ENCODE measurements around the gene PLXNA4. TPM values are rescaled to one million over a fixed set of nuclear protein-coding genes. Genes with fewer than 3 reads are reported as not detected.

PLXNA4 gene
- total and polyA plus RNA-seq, 7 experiments from 2014 or later = 0.05 to 31.6 (median 1.1) TPM

DNA sequence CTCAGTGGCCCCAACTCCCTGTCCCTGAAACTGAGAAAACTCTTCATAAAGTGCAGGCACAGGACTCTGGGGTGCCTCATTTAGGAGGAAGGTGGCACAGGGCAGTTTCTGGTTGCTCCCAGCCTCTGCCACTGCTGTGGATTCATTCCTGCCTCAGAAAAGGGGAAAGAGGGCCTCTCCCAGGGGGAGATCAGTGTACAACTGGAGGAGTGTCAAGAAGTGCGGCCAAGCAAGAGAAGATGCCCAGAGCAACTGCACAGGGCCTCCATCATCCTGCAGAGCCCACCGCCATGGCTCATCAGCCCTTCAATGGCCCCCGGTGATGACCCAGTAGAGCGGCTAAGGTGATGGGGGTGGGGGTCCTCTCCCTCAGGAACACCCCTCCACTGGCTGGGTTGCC lies 150.3 kb downstream of the PLXNA4 start:
- Histone ChIP-seq H3K9me3 (ENCODE audit: control insufficient read depth in 2 of 3, low read length in 3 of 3) (no peaks in the 10 kb centered on the region), H3K4me1 (ENCODE audit: control insufficient read depth in 2 of 2, insufficient read depth in 2 of 2, low read length in 2 of 2) (peaks cover 15 to 30% of the 10 kb centered on the region in 2 donors), H3K27me3 (ENCODE audit: control insufficient read depth in 2 of 2, insufficient read depth in 2 of 2, low read length in 2 of 2) (no peaks in the 10 kb centered on the region), H3K27ac (ENCODE audit: low read depth, low read length) (no peak overlapping the region), H3K4me3 (ENCODE audit: low read length) (no peak overlapping the region), H3K36me3 (ENCODE audit: control insufficient read depth in 2 of 3, insufficient read depth in 3 of 3, low read length in 3 of 3) (no peaks in the 10 kb centered on the region)
- H3K9me3 Mint-ChIP-seq = peaks cover 0 to 13% (median 6%) of the 10 kb centered on the region in 11 donors
- peak overlapping the region in 2 of 10 donors; percentile 28 to 50 for H3K4me3 Mint-ChIP-seq
- ATAC-seq (no peak), DNase-seq (no peak)
- peak overlapping the region in 6 of 9 donors; percentile 11 to 78 (median 35) for H3K27ac Mint-ChIP-seq
- intact Hi-C loops (cut with micrococcal nuclease) = no loop called here
- peaks cover 0 to 17% (median 0%) of the 10 kb centered on the region in 5 donors for H3K27me3 Mint-ChIP-seq
- H3K36me3 Mint-ChIP-seq = peaks cover 1 to 32% (median 5%) of the 10 kb centered on the region in 5 donors
- ChIA-PET POLR2A (no interaction called here), CTCF (interaction anchor here (0.7 to 1.7 kb wide), 2 partner anchors 154 to 1947 kb away, joined by 3 to 4 read pairs; no protein-coding TSS in a partner anchor)
- H3K4me1 Mint-ChIP-seq = peaks cover 15 to 53% (median 41%) of the 10 kb centered on the region in 7 donors

DNA sequence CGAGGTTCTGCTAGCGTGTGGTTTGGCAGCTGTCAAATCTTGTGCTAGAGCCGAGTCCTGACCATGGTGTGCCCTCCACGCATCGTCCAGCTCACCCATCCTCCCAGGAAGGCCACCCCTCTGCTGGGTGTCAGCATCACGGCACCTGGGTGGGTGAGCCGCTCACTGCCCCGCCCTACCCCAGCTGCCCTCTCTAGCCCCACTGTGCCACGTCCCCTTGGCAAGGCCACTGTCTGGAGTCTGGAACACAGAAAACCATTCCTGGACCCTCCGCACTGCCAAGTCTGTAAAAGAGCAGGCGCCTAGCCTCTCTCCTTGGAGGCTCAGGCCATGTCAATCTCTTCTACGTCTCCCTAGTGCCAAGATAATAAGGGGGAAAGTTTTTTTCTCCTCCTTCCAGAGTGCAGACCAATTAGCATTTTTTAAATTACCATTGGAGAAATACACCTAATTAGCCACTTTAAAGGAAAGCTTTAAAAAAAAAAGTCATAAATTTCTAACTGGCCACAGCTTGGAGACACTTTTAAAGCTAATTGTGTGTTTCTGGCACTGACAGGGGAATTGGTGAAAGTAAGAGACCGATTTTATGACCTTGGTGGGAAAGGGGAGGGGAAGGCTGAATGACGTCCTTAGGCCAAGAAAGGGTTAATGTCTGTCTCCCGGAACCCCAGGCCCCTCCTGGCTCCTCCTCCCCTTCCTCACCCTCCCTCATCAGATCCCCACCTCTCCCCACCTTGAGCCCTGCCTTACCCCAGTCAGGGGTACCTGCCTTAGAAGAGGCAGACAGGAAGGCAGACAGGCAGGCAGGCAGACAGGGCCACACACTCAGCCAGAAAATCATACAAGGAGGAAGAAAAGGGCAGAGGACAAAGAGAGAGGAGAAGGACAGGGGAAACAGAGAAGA lies 151.2 kb downstream of the PLXNA4 start:
- peaks cover 0 to 23% (median 0%) of the 10 kb centered on the region in 5 donors for H3K27me3 Mint-ChIP-seq
- H3K27ac Mint-ChIP-seq = peak overlapping the region in 7 of 9 donors; percentile 11 to 78 (median 56)
- H3K4me3 Mint-ChIP-seq = peak overlapping the region in 4 of 10 donors; percentile 8 to 60 (median 39)
- ChIA-PET CTCF (no interaction called here), POLR2A (interaction anchor here (0.6 kb wide), 1 partner anchor 61 kb away, joined by 3 read pairs; no protein-coding TSS in a partner anchor)
- Histone ChIP-seq H3K27ac (ENCODE audit: low read depth, low read length) (no peak overlapping the region), H3K4me1 (ENCODE audit: control insufficient read depth in 2 of 2, insufficient read depth in 2 of 2, low read length in 2 of 2) (peaks cover 6 to 21% of the 10 kb centered on the region in 2 donors), H3K36me3 (ENCODE audit: control insufficient read depth in 2 of 3, insufficient read depth in 3 of 3, low read length in 3 of 3) (no peaks in the 10 kb centered on the region), H3K27me3 (ENCODE audit: control insufficient read depth in 2 of 2, insufficient read depth in 2 of 2, low read length in 2 of 2) (no peaks in the 10 kb centered on the region), H3K9me3 (ENCODE audit: control insufficient read depth in 2 of 3, low read length in 3 of 3) (no peaks in the 10 kb centered on the region), H3K4me3 (ENCODE audit: low read length) (no peak overlapping the region)
- DNase-seq (no peak), ATAC-seq (no peak)
- H3K36me3 Mint-ChIP-seq = peaks cover 5 to 30% (median 9%) of the 10 kb centered on the region in 5 donors
- peaks cover 9 to 44% (median 36%) of the 10 kb centered on the region in 7 donors for H3K4me1 Mint-ChIP-seq
- H3K9me3 Mint-ChIP-seq = peaks cover 0 to 15% (median 9%) of the 10 kb centered on the region in 11 donors
- intact Hi-C loops (cut with micrococcal nuclease) = no loop called here

DNA sequence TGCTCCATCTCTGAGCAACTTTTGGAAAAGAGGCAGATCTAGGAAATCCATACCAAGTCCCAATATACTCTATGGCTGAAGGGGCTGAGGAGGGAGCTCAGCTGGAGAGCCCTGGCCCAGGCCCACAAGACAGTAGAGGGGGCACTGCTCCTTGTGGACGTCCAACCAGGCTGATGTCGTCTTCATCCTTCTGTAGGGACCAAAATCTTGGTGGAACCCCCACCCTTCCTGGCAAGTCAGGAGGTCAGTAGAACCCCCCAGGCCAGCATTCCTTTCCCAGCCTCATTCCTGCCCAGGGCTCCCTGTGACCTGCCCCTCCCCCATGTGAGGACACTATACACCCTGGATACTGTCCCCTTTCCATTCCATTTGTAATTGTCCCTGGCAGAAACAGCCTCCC lies 152.0 kb downstream of the PLXNA4 start:
- peak overlapping the region in 1 of 9 donors; percentile 17 for H3K27ac Mint-ChIP-seq

DNA sequence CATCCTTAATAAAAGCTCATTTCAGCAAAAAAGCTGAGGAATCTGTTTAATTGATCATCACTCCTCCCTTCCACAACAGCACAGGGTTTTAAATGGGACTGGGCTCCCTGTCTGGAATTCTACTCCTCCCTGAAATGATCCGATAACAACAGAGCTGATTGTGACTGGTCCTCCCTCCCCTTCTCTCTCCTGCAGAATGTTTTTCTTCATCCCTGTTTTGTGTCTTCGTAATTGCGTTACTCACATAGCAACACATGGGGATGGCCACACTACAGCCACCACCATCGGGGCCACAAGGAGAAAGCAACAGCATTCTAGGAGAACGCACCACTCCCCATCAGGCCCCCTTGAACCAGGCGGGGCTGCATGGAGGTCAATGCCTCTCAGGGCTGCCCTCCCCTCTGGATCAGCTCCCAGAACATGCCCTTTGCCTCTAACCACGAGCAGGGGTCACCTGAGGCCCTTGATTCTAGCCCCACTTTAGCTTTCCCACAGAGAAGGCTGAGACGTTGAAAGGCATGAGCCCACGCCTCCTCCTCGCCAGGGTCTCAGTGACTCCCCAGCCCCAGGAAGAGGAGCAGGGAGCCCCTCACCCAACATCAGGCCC lies 152.6 kb downstream of the PLXNA4 start:
- Mint-ChIP-seq H3K4me3 (no peak overlapping the region), H3K27ac (no peak overlapping the region), H3K27me3 (peaks cover 0 to 31% (median 0%) of the 10 kb centered on the region in 5 donors), H3K4me1 (peaks cover 8 to 37% (median 26%) of the 10 kb centered on the region in 7 donors), H3K36me3 (peaks cover 5 to 36% (median 9%) of the 10 kb centered on the region in 5 donors), H3K9me3 (peaks cover 0 to 17% (median 11%) of the 10 kb centered on the region in 11 donors)
- H3K27me3 ChIP-seq (ENCODE audit: control insufficient read depth in 2 of 2, insufficient read depth in 2 of 2, low read length in 2 of 2) = no peaks in the 10 kb centered on the region
- no peak for ATAC-seq
- H3K4me1 ChIP-seq (ENCODE audit: control insufficient read depth in 2 of 2, insufficient read depth in 2 of 2, low read length in 2 of 2) = peaks cover 0 to 13% of the 10 kb centered on the region in 2 donors
- intact Hi-C loops (cut with micrococcal nuclease) = no loop called here
- DNase-seq = no peak
- ChIA-PET CTCF (interaction anchor here (1.3 kb wide), 1 partner anchor 10 kb away, joined by 3 read pairs; no protein-coding TSS in a partner anchor), POLR2A (interaction anchor here (0.8 kb wide), 1 partner anchor 8 kb away, joined by 3 read pairs; no protein-coding TSS in a partner anchor)
- no peaks in the 10 kb centered on the region for H3K36me3 ChIP-seq (ENCODE audit: control insufficient read depth in 2 of 3, insufficient read depth in 3 of 3, low read length in 3 of 3)
- no peak overlapping the region for H3K4me3 ChIP-seq (ENCODE audit: low read length)
- H3K27ac ChIP-seq (ENCODE audit: low read depth, low read length) = no peak overlapping the region
- no peaks in the 10 kb centered on the region for H3K9me3 ChIP-seq (ENCODE audit: control insufficient read depth in 2 of 3, low read length in 3 of 3)

More for the DNA sequence above, 152.0 kb downstream of the PLXNA4 start:
- Mint-ChIP-seq H3K36me3 (peaks cover 5 to 32% (median 9%) of the 10 kb centered on the region in 5 donors), H3K27me3 (peaks cover 0 to 27% (median 0%) of the 10 kb centered on the region in 5 donors), H3K4me1 (peaks cover 7 to 39% (median 28%) of the 10 kb centered on the region in 7 donors), H3K9me3 (peaks cover 0 to 17% (median 9%) of the 10 kb centered on the region in 11 donors), H3K4me3 (no peak overlapping the region)
- no peaks in the 10 kb centered on the region for H3K36me3 ChIP-seq (ENCODE audit: control insufficient read depth in 2 of 3, insufficient read depth in 3 of 3, low read length in 3 of 3)
- ChIA-PET CTCF (no interaction called here), POLR2A (no interaction called here)
- ATAC-seq (no peak), DNase-seq (no peak)
- no peaks in the 10 kb centered on the region for H3K27me3 ChIP-seq (ENCODE audit: control insufficient read depth in 2 of 2, insufficient read depth in 2 of 2, low read length in 2 of 2)
- no peaks in the 10 kb centered on the region for H3K9me3 ChIP-seq (ENCODE audit: control insufficient read depth in 2 of 3, low read length in 3 of 3)
- H3K4me1 ChIP-seq (ENCODE audit: control insufficient read depth in 2 of 2, insufficient read depth in 2 of 2, low read length in 2 of 2) = peaks cover 0 to 13% of the 10 kb centered on the region in 2 donors
- intact Hi-C loops (cut with micrococcal nuclease) = no loop called here
- H3K4me3 ChIP-seq (ENCODE audit: low read length) = no peak overlapping the region
- H3K27ac ChIP-seq (ENCODE audit: low read depth, low read length) = no peak overlapping the region

DNA sequence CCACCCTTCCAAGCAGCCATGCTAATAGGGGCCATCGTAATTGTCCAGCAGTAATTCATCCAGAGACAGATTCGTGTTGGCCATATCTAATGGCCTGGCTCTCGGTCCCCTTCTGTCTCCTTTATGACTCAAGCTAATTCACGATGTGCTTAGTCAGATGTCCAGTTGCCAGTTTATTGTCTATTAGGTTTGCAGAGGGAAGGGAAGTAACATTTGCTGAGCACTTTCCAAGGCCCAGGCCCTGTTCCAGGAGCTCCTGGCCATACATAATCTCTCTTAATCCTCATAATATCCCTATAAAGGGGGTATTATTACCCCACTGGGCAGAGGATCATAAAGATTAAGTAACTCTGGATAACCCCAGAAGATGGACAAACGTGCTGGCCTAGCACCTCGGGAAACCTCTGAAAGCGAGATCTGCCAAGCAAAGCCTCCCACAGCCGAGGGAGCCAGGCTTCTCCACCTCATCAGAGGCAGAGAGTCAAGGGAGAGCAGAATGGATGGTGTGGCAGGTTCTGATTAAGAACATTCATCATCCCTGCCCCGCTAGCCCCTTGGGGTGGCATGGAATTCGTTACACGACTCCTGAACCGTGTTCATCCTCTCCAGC lies 153.7 kb downstream of the PLXNA4 start:
- H3K36me3 Mint-ChIP-seq = peaks cover 5 to 41% (median 9%) of the 10 kb centered on the region in 5 donors
- Histone ChIP-seq H3K4me1 (ENCODE audit: control insufficient read depth in 2 of 2, insufficient read depth in 2 of 2, low read length in 2 of 2) (peaks cover 0 to 13% of the 10 kb centered on the region in 2 donors), H3K36me3 (ENCODE audit: control insufficient read depth in 2 of 3, insufficient read depth in 3 of 3, low read length in 3 of 3) (no peaks in the 10 kb centered on the region), H3K4me3 (ENCODE audit: low read length) (no peak overlapping the region), H3K27me3 (ENCODE audit: control insufficient read depth in 2 of 2, insufficient read depth in 2 of 2, low read length in 2 of 2) (no peaks in the 10 kb centered on the region), H3K9me3 (ENCODE audit: control insufficient read depth in 2 of 3, low read length in 3 of 3) (no peaks in the 10 kb centered on the region), H3K27ac (ENCODE audit: low read depth, low read length) (no peak overlapping the region)
- H3K27ac Mint-ChIP-seq = no peak overlapping the region
- H3K4me1 Mint-ChIP-seq = peaks cover 11 to 42% (median 20%) of the 10 kb centered on the region in 7 donors
- peaks cover 0 to 40% (median 0%) of the 10 kb centered on the region in 5 donors for H3K27me3 Mint-ChIP-seq
- ChIA-PET CTCF (interaction anchor here (1.3 kb wide), 1 partner anchor 11 kb away, joined by 3 read pairs; no protein-coding TSS in a partner anchor), POLR2A (no interaction called here)
- ATAC-seq = no peak
- no peak overlapping the region for H3K4me3 Mint-ChIP-seq
- no peak for DNase-seq
- peaks cover 0 to 17% (median 11%) of the 10 kb centered on the region in 11 donors for H3K9me3 Mint-ChIP-seq
- intact Hi-C loops (cut with micrococcal nuclease) = no loop called here

DNA sequence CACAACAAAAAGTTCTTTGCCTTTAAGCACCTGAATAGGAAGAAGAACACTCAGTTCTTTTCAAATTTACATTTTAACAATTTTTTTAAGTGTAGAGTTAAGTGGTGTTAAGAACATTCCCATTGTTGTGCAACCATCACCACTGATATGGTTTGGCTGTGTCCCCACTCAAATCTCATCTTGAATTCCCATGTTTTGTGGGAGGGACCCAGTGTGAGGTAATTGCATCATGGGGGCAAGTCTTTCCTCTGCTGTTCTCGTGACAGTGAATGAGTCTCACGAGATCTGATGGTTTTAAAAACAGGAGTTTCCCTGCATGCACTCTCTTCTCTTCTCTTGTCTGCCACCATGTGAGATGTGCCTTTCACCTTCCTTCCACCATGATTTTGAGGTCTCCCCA lies 155.7 kb downstream of the PLXNA4 start:
- intact Hi-C loops (cut with micrococcal nuclease) = no loop called here
- peaks cover 0 to 17% (median 11%) of the 10 kb centered on the region in 11 donors for H3K9me3 Mint-ChIP-seq

More for the DNA sequence above, 155.7 kb downstream of the PLXNA4 start:
- no peaks in the 10 kb centered on the region for H3K27me3 ChIP-seq (ENCODE audit: control insufficient read depth in 2 of 2, insufficient read depth in 2 of 2, low read length in 2 of 2)
- DNase-seq = no peak
- Mint-ChIP-seq H3K4me3 (no peak overlapping the region), H3K36me3 (peaks cover 5 to 46% (median 9%) of the 10 kb centered on the region in 5 donors), H3K27me3 (peaks cover 0 to 49% (median 0%) of the 10 kb centered on the region in 5 donors), H3K27ac (peak overlapping the region in 1 of 9 donors; percentile 57), H3K4me1 (peaks cover 4 to 33% (median 10%) of the 10 kb centered on the region in 7 donors)
- ChIA-PET POLR2A (no interaction called here), CTCF (no interaction called here)
- no peaks in the 10 kb centered on the region for H3K36me3 ChIP-seq (ENCODE audit: control insufficient read depth in 2 of 3, insufficient read depth in 3 of 3, low read length in 3 of 3)
- peaks cover 0 to 6% of the 10 kb centered on the region in 2 donors for H3K4me1 ChIP-seq (ENCODE audit: control insufficient read depth in 2 of 2, insufficient read depth in 2 of 2, low read length in 2 of 2)
- H3K4me3 ChIP-seq (ENCODE audit: low read length) = no peak overlapping the region
- H3K9me3 ChIP-seq (ENCODE audit: control insufficient read depth in 2 of 3, low read length in 3 of 3) = no peaks in the 10 kb centered on the region
- ATAC-seq = no peak
- no peak overlapping the region for H3K27ac ChIP-seq (ENCODE audit: low read depth, low read length)

Data from naive thymus-derived CD4-positive, alpha-beta T cell (primary cell).